H9 (cell line): ENCODE data around the gene BCAS3. TPM values are rescaled to one million over a fixed set of nuclear protein-coding genes. Genes with fewer than 3 reads are reported as not detected.

Experiments
- DNase-seq: peaks from one replicate; pipeline ENCODE4 v3.0.0-alpha.2; 2017
- H2AFZ ChIP-seq: one replicate; pipeline ENCODE4 v1.6.1; 2013; ENCODE audit warnings: mild to moderate bottlenecking, low read length, control low read depth, moderate library complexity
- H2AK5ac ChIP-seq: 2 replicates; pipeline ENCODE4 v1.6.1; 2013; ENCODE audit warnings: low read length, control low read depth, mixed read lengths; ENCODE audit not compliant: insufficient read length
- H2BK120ac ChIP-seq: one replicate; pipeline ENCODE4 v1.6.1; 2013; ENCODE audit warnings: low read depth, mild to moderate bottlenecking, low read length, control low read depth, inconsistent platforms; ENCODE audit not compliant: poor library complexity, severe bottlenecking
- H2BK12ac ChIP-seq: 2 replicates; pipeline ENCODE4 v1.6.1; 2013; ENCODE audit warnings: low read length, control low read depth, mixed read lengths, low read depth; ENCODE audit not compliant: insufficient read length
- H2BK15ac ChIP-seq: 2 replicates; pipeline ENCODE4 v1.6.1; 2013; ENCODE audit warnings: low read depth, low read length, control low read depth
- H2BK20ac ChIP-seq: one replicate; pipeline ENCODE4 v1.6.1; 2013; ENCODE audit warnings: low read depth, mild to moderate bottlenecking, low read length, control low read depth, inconsistent platforms; ENCODE audit not compliant: poor library complexity, severe bottlenecking
- H2BK5ac ChIP-seq: 2 replicates; pipeline ENCODE4 v1.6.1; 2013; ENCODE audit warnings: low read length, control low read depth, mixed read lengths; ENCODE audit not compliant: insufficient read length
- H3K14ac ChIP-seq: 2 replicates; pipeline ENCODE4 v1.6.1; 2013; ENCODE audit warnings: low read length, control low read depth; ENCODE audit not compliant: insufficient read depth
- H3K18ac ChIP-seq: 2 replicates; pipeline ENCODE4 v1.6.1; 2013; ENCODE audit warnings: low read depth, mild to moderate bottlenecking, mixed read lengths, low read length, control low read depth; ENCODE audit not compliant: insufficient read length
- H3K23ac ChIP-seq: 2 replicates; pipeline ENCODE4 v1.6.1; 2013; ENCODE audit warnings: low read length, control low read depth, mixed read lengths, low read depth; ENCODE audit not compliant: insufficient read length
- H3K23me2 ChIP-seq: 2 replicates; pipeline ENCODE4 v1.6.1; 2013; ENCODE audit warnings: low read depth, mild to moderate bottlenecking, mixed read lengths, low read length, control low read depth; ENCODE audit not compliant: insufficient read length, poor library complexity, severe bottlenecking
- H3K27ac ChIP-seq: 2 replicates; pipeline ENCODE4 v1.5.1; 2013; ENCODE audit warnings: low read length, control low read depth, mixed read lengths, low read depth; ENCODE audit not compliant: insufficient read length
- H3K27me3 ChIP-seq: 2 replicates; pipeline ENCODE4 v1.6.1; 2013; ENCODE audit warnings: low read length, control low read depth, inconsistent platforms; ENCODE audit not compliant: insufficient read depth
- H3K4ac ChIP-seq: 2 replicates; pipeline ENCODE4 v1.6.1; 2013; ENCODE audit warnings: low read depth, mild to moderate bottlenecking, control low read depth, inconsistent platforms, low read length, moderate library complexity
- H3K4me1 ChIP-seq: 2 replicates; pipeline ENCODE4 v1.6.1; 2013; ENCODE audit warnings: low read length, control low read depth, inconsistent platforms; ENCODE audit not compliant: insufficient read depth
- H3K4me2 ChIP-seq: 2 replicates; pipeline ENCODE4 v1.6.1; 2013; ENCODE audit warnings: low read length, control low read depth, mixed read lengths; ENCODE audit not compliant: insufficient read length, insufficient read depth
- H3K56ac ChIP-seq: 2 replicates; pipeline ENCODE4 v1.6.1; 2013; ENCODE audit warnings: low read depth, mild to moderate bottlenecking, mixed read lengths, low read length, control low read depth; ENCODE audit not compliant: insufficient read length
- H3K79me1 ChIP-seq: 2 replicates; pipeline ENCODE4 v1.6.1; 2013; ENCODE audit warnings: low read depth, mild to moderate bottlenecking, moderate library complexity, low read length, control low read depth, inconsistent platforms; ENCODE audit not compliant: insufficient read depth, poor library complexity, severe bottlenecking
- H3K79me2 ChIP-seq: 2 replicates; pipeline ENCODE4 v1.6.1; 2013; ENCODE audit warnings: low read length, control low read depth, inconsistent platforms; ENCODE audit not compliant: insufficient read depth
- H3K9ac ChIP-seq: 2 replicates; pipeline ENCODE4 v1.6.1; 2013; ENCODE audit warnings: low read length, control low read depth, mixed read lengths; ENCODE audit not compliant: insufficient read length; ENCODE audit errors: extremely low read depth
- H3K9me3 ChIP-seq: one replicate; pipeline ENCODE4 v1.6.1; 2013; ENCODE audit warnings: low read depth, low read length, inconsistent platforms; ENCODE audit not compliant: control insufficient read depth
- H3T11ph ChIP-seq: one replicate; pipeline ENCODE4 v1.6.1; 2013; ENCODE audit warnings: mild to moderate bottlenecking, low read length, control low read depth, inconsistent platforms
- H4K20me1 ChIP-seq: one replicate; pipeline ENCODE4 v1.6.1; 2013; ENCODE audit not compliant: control insufficient read depth, insufficient read length, insufficient read depth
- H4K5ac ChIP-seq: 2 replicates; pipeline ENCODE4 v1.6.1; 2013; ENCODE audit warnings: low read depth, mild to moderate bottlenecking, mixed read lengths, low read length, control low read depth; ENCODE audit not compliant: insufficient read length
- H4K8ac ChIP-seq: replicated peaks from 2 replicates; pipeline ENCODE4 v1.6.1; 2013; ENCODE audit warnings: low read length, control low read depth, mixed read lengths, low read depth; ENCODE audit not compliant: insufficient read length
- H4K91ac ChIP-seq: 2 replicates; pipeline ENCODE4 v1.6.1; 2013; ENCODE audit warnings: low read depth, mild to moderate bottlenecking, moderate library complexity, mixed read lengths, low read length, control low read depth; ENCODE audit not compliant: insufficient read length
- H3K27ac Mint-ChIP-seq, 3 experiments: 2 replicates in 2 of 3; 3 replicates in 1 of 3; pipeline ENCODE4 v1.8.0; 2020 to 2021; ENCODE audit warnings: mixed read lengths in 3 of 3, mild to moderate bottlenecking in 1 of 3, moderate library complexity in 1 of 3
- H3K27me3 Mint-ChIP-seq: 2 replicates; pipeline ENCODE4 v1.8.0; 2021; ENCODE audit warnings: low read depth, mild to moderate bottlenecking, moderate library complexity, mixed read lengths
- H3K36me3 Mint-ChIP-seq, 3 experiments: 2 replicates in 2 of 3; 3 replicates in 1 of 3; pipeline ENCODE4 v1.8.0; 2020 to 2021; ENCODE audit warnings: low read depth in 3 of 3, mixed read lengths in 3 of 3; ENCODE audit not compliant: insufficient read depth in 1 of 3
- H3K4me1 Mint-ChIP-seq, 2 experiments: 2 replicates each; pipeline ENCODE4 v1.8.0; 2020; ENCODE audit warnings: mixed read lengths in 2 of 2
- H3K4me3 Mint-ChIP-seq, 2 experiments: 2 replicates in 1 of 2; 3 replicates in 1 of 2; pipeline ENCODE4 v1.8.0; 2020 to 2021; ENCODE audit warnings: mild to moderate bottlenecking in 2 of 2, mixed read lengths in 2 of 2, moderate library complexity in 1 of 2
- H3K9me3 Mint-ChIP-seq, 2 experiments: 2 replicates in 1 of 2; 3 replicates in 1 of 2; pipeline ENCODE4 v1.8.0; 2020; ENCODE audit warnings: mild to moderate bottlenecking in 2 of 2, mixed read lengths in 2 of 2, moderate library complexity in 1 of 2
- CTCF ChIP-seq: fragments of 200-600 bp; sonication (generic); conservative IDR thresholded peaks from 3 replicates; pipeline ENCODE4 v1.8.0; 2021; ENCODE audit warnings: antibody characterized with exemption, mild to moderate bottlenecking
- WGBS: extraction: QIAGEN DNeasy Blood & Tissue Kit; methylation state at CpG from one replicate; pipeline ENCODE4 v1.1.7; 2013; ENCODE audit warnings: missing lambda C conversion rate, low lambda C conversion rate, mixed read lengths; ENCODE audit not compliant: insufficient read length; ENCODE audit errors: extremely low coverage; 5-methylcytosine and 5-hydroxymethylcytosine counted together
- total RNA-seq: library from RNA; stranded (reverse); gene quantifications from 2 replicates; pipeline ENCODE4 v1.2.1, GENCODE V29; 2021

Gene BCAS3
- total RNA-seq, 1 experiment from 2014 or later = 22.4 TPM

GRCh38 chr17:61310590-61310989 lies 632.9 kb downstream of the BCAS3 start:
- Histone ChIP-seq H2BK5ac (no peak overlapping the region), H3K79me2 (no peaks in the 10 kb centered on the region), H2AK5ac (no peak overlapping the region), H3K4ac (no peak overlapping the region), H3K56ac (no peak overlapping the region), H3T11ph (no peak overlapping the region), H3K27ac (no peak overlapping the region), H3K14ac (no peak overlapping the region), H3K4me1 (peaks cover 4% of the 10 kb centered on the region; the same call in 1 of the 2 replicates), H2AFZ (no peak overlapping the region), H3K9me3 (no peaks in the 10 kb centered on the region), H4K5ac (no peak overlapping the region), H3K79me1 (no peaks in the 10 kb centered on the region), H3K18ac (no peak overlapping the region), H3K27me3 (no peaks in the 10 kb centered on the region), H2BK12ac (no peak overlapping the region), H2BK120ac (no peak overlapping the region), H3K23me2 (no peaks in the 10 kb centered on the region), H3K9ac (no peak overlapping the region), H3K23ac (no peak overlapping the region), H3K4me2 (no peak overlapping the region), H4K91ac (no peak overlapping the region), H2BK15ac (no peak overlapping the region), H4K8ac (no peak overlapping the region), H2BK20ac (no peak overlapping the region), H4K20me1 (no peaks in the 10 kb centered on the region)
- DNase-seq = no peak
- no peak for TF ChIP-seq CTCF
- WGBS = no CpG with 5 or more reads among the region's 6 CpGs
- Mint-ChIP-seq H3K4me3 (no peak overlapping the region), H3K27ac (no peak overlapping the region), H3K27me3 (no peaks in the 10 kb centered on the region), H3K9me3 (no peaks in the 10 kb centered on the region), H3K36me3 (no peaks in the 10 kb centered on the region), H3K4me1 (peaks cover 15 to 17% of the 10 kb centered on the region in 2 experiments)
